CD4-positive, alpha-beta T cell (primary cell): Measurements from ENCODE around the gene BARX1. TPM values are rescaled to one million over a fixed set of nuclear protein-coding genes. Genes with fewer than 3 reads are reported as not detected.

Source experiments
- ATAC-seq: fragments of 200-7000 bp; cut with Tn5 transposase; one replicate; pipeline ENCODE4 v1.10.0; 2022; ENCODE audit warnings: mild to moderate bottlenecking; ENCODE audit not compliant: poor library complexity
- CTCF ChIA-PET: fragments of 350-600 bp; sonication (Branson Sonifier 250); formaldehyde crosslinking; loops from one replicate; lab custom pipeline; 2021; ENCODE audit warnings: antibody characterized with exemption, inconsistent platforms; lab: Charles Lee
- POLR2A ChIA-PET: fragments of 350-600 bp; sonication (Branson Sonifier 250); formaldehyde crosslinking; loops from one replicate; lab custom pipeline; 2021; ENCODE audit warnings: antibody characterized with exemption, inconsistent platforms; lab: Charles Lee
- DNase-seq, 14 experiments: peaks; one replicate each; pipeline ENCODE4 v3.0.0-alpha.2; 2013 to 2020; ENCODE audit warnings: mixed read lengths in 2 of 14
- H3K27ac ChIP-seq, 2 donors: one replicate each; pipeline versions ENCODE4 v1.5.1 to v1.7.0; 2013; ENCODE audit warnings: low read length in 2 of 2, low read depth in 1 of 2, mild to moderate bottlenecking in 1 of 2
- H3K27me3 ChIP-seq, 2 experiments: 1 replicate in 1 of 2; 2 replicates in 1 of 2; pipeline versions ENCODE4 v1.6.1 to v1.7.0; 2013; ENCODE audit warnings: low read length in 2 of 2, control low read depth in 1 of 2, mild to moderate bottlenecking in 1 of 2, moderate library complexity in 1 of 2; ENCODE audit not compliant: insufficient read depth in 2 of 2, control insufficient read depth in 1 of 2
- H3K36me3 ChIP-seq: one replicate; pipeline ENCODE4 v1.6.1; 2013; ENCODE audit warnings: low read length, control low read depth; ENCODE audit not compliant: insufficient read depth
- H3K4me1 ChIP-seq: one replicate; pipeline ENCODE4 v1.6.1; 2013; ENCODE audit warnings: low read length, control low read depth; ENCODE audit not compliant: insufficient read depth
- H3K4me3 ChIP-seq: one replicate; pipeline ENCODE4 v1.5.1; 2013; ENCODE audit warnings: mild to moderate bottlenecking, low read length, moderate library complexity
- H3K9me3 ChIP-seq, 2 experiments: 1 replicate in 1 of 2; 2 replicates in 1 of 2; pipeline versions ENCODE4 v1.6.1 to v1.7.0; 2013; ENCODE audit warnings: low read length in 2 of 2, mild to moderate bottlenecking in 2 of 2, control low read depth in 1 of 2, moderate library complexity in 1 of 2; ENCODE audit not compliant: control insufficient read depth in 1 of 2, insufficient read depth in 1 of 2
- H3K27ac Mint-ChIP-seq: one replicate; pipeline ENCODE4 v1.8.0; 2020; ENCODE audit warnings: mixed read lengths
- H3K27me3 Mint-ChIP-seq: one replicate; pipeline ENCODE4 v1.8.0; 2021; ENCODE audit warnings: mixed read lengths
- H3K36me3 Mint-ChIP-seq: one replicate; pipeline ENCODE4 v1.8.0; 2021; ENCODE audit warnings: low read depth, mixed read lengths
- H3K4me1 Mint-ChIP-seq: one replicate; pipeline ENCODE4 v1.8.0; 2021; ENCODE audit warnings: low read depth, mixed read lengths
- H3K4me3 Mint-ChIP-seq: one replicate; pipeline ENCODE4 v1.8.0; 2020; ENCODE audit warnings: mild to moderate bottlenecking, mixed read lengths
- H3K9me3 Mint-ChIP-seq: one replicate; pipeline ENCODE4 v1.8.0; 2020; ENCODE audit warnings: mixed read lengths
- intact Hi-C, 2 experiments: fragments of 100-400 bp; cut with DNase I in 1 of 2; cut with micrococcal nuclease in 1 of 2; formaldehyde crosslinking; loops; one replicate each; pipeline versions ENCODE4 v1.15.1 to v1.9.0; 2023 to 2025; cut with DNase I, micrococcal nuclease
- total RNA-seq, 174 experiments: library from RNA in 2 of 174; stranded (reverse) in 2 of 174; gene quantifications; one replicate each; pipeline ENCODE4 v1.2.3 and lab custom pipeline; 2021 to 2026
- TF ChIP-seq, protein P1 (sequence below): fragments of 200-600 bp; IDR thresholded peaks from one replicate; pipeline ENCODE4 v1.8.0; 2022; ENCODE audit warnings: antibody characterized with exemption, mild to moderate bottlenecking

The BARX1 gene
- total RNA-seq, 2 experiments from 2014 or later, result 0.17 to 0.33 TPM

DNA sequence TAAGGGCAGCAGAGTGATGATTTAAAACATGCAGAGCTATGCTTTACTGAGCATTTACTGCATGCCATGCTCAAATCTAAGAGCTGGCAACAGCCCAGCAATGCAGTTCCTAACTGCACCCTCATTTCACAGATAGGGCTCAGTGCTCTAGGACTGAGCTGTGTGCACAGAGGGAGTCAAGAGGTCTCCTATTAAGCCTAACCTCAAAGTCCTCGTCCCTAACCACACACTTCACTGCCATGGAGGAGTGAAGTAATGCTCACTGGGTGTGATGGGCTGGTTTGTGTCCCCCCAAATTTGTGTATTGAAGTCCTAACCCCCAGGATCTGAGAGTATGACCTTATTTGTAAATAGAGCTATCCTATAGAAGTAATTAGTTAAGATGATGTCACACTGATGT is 25.9 kb downstream of the BARX1 start:
- no peaks in the 10 kb centered on the region for H3K4me1 ChIP-seq
- no peaks in the 10 kb centered on the region for H3K9me3 Mint-ChIP-seq
- intact Hi-C loops, result no loop called here
- H3K36me3 Mint-ChIP-seq, result no peaks in the 10 kb centered on the region
- no peak overlapping the region for H3K27ac ChIP-seq
- H3K9me3 ChIP-seq, result no peaks in the 10 kb centered on the region
- no peak for ATAC-seq
- CTCF ChIA-PET, result no interaction called here
- H3K4me1 Mint-ChIP-seq, result no peaks in the 10 kb centered on the region
- no peak overlapping the region for H3K4me3 Mint-ChIP-seq
- no peak for DNase-seq
- H3K36me3 ChIP-seq, result no peaks in the 10 kb centered on the region
- TF ChIP-seq, protein P1, sequence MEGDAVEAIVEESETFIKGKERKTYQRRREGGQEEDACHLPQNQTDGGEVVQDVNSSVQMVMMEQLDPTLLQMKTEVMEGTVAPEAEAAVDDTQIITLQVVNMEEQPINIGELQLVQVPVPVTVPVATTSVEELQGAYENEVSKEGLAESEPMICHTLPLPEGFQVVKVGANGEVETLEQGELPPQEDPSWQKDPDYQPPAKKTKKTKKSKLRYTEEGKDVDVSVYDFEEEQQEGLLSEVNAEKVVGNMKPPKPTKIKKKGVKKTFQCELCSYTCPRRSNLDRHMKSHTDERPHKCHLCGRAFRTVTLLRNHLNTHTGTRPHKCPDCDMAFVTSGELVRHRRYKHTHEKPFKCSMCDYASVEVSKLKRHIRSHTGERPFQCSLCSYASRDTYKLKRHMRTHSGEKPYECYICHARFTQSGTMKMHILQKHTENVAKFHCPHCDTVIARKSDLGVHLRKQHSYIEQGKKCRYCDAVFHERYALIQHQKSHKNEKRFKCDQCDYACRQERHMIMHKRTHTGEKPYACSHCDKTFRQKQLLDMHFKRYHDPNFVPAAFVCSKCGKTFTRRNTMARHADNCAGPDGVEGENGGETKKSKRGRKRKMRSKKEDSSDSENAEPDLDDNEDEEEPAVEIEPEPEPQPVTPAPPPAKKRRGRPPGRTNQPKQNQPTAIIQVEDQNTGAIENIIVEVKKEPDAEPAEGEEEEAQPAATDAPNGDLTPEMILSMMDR, result no peak
- no peak overlapping the region for H3K4me3 ChIP-seq
- H3K27ac Mint-ChIP-seq, result no peak overlapping the region
- peaks cover 31% of the 10 kb centered on the region for H3K27me3 Mint-ChIP-seq
- POLR2A ChIA-PET, result no interaction called here
- H3K27me3 ChIP-seq, result peaks cover 12 to 17% of the 10 kb centered on the region in 2 experiments

DNA sequence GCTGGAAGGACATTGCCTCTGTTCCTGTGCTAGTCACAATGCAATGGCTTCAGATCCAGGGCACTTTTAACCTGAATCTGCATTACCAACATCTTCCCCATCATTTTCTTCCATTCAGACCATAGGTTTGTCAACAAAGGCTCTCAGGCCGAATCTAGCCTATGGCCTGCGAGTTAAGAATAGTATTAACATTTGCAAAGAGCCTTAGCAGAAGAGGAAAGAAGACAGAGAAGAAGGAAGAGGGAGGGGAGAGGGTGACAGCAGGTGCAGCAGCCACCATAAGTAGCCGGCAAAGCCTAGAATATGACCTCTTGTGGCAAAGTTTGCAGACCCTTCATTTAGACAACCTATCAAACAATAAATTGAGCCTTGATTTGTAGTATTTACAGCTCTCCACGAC is 32.6 kb downstream of the BARX1 start:
- Histone ChIP-seq H3K4me1 (no peaks in the 10 kb centered on the region), H3K4me3 (no peak overlapping the region), H3K36me3 (no peaks in the 10 kb centered on the region), H3K9me3 (no peaks in the 10 kb centered on the region), H3K27me3 (peaks cover 0 to 1% of the 10 kb centered on the region in 2 experiments), H3K27ac (no peak overlapping the region)
- POLR2A ChIA-PET, result no interaction called here
- Mint-ChIP-seq H3K4me1 (no peaks in the 10 kb centered on the region), H3K9me3 (no peaks in the 10 kb centered on the region), H3K4me3 (no peak overlapping the region), H3K27ac (no peak overlapping the region), H3K27me3 (peaks cover 11% of the 10 kb centered on the region), H3K36me3 (no peaks in the 10 kb centered on the region)
- intact Hi-C loops, result no loop called here
- DNase-seq, result no peak
- CTCF ChIA-PET, result no interaction called here
- no peak for ATAC-seq
- TF ChIP-seq, protein P1, result no peak

DNA sequence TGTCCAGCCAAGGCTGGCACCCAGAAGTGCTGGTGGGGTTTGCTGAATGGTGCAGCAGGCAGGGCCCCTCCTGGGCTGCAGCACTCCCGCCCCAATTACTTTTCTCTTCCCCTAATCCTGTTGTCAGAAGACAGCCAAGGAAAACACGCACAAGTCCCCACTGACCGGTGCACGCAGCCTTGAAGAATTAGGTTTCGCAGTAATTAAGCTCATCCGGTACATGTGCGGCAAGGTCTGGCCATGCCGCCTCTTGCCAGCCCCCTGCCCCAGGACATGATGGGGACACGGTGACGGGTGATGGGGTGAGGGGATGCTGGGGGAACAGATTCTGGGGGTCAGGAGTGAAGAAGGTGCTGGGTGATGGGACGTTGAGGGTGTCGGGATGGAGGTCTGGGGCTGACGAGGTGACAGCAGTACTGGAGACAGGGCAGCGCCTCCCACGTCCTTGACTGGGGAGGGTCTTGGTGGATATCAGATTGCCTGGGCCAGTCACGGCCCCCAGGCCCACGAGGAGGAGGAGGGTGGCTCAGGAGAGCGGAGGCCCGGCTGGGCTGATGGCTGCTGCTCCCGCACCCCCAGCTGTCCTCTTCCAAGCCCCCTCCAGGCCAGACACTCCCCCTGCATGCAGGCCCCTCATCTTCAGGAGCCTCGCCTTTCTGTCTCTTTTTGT is 34.9 kb downstream of the BARX1 start:
- ChIA-PET POLR2A (no interaction called here), CTCF (no interaction called here)
- H3K36me3 ChIP-seq, result no peaks in the 10 kb centered on the region
- H3K9me3 Mint-ChIP-seq, result no peaks in the 10 kb centered on the region
- H3K9me3 ChIP-seq, result no peaks in the 10 kb centered on the region
- DNase-seq (no peak), ATAC-seq (no peak)
- TF ChIP-seq, protein P1, result no peak
- intact Hi-C loops, result no loop called here
- H3K4me1 Mint-ChIP-seq, result no peaks in the 10 kb centered on the region
- H3K27me3 ChIP-seq, result no peaks in the 10 kb centered on the region
- no peaks in the 10 kb centered on the region for H3K4me1 ChIP-seq
- H3K4me3 Mint-ChIP-seq, result no peak overlapping the region
- H3K27me3 Mint-ChIP-seq, result peaks cover 3% of the 10 kb centered on the region
- no peaks in the 10 kb centered on the region for H3K36me3 Mint-ChIP-seq
- no peak overlapping the region for H3K27ac ChIP-seq
- H3K4me3 ChIP-seq, result no peak overlapping the region
- no peak overlapping the region for H3K27ac Mint-ChIP-seq
